ENCODE results near the gene ACBD6.

GRCh38 chr1:180258935-180259334, 243.4 kb downstream of the ACBD6 start:
- TF ChIP-seq CTCF (IDR thresholded peaks at IDR 0.05; ENCODE audit: poor library complexity): no peak
- no peak for TF ChIP-seq EZH2 (IDR thresholded peaks at IDR 0.05; ENCODE audit: borderline replicate concordance)
- TF ChIP-seq EZH2phosphoT487 (IDR thresholded peaks at IDR 0.05; ENCODE audit: low read depth, severe bottlenecking, unreplicated experiment): no peak

All from hepatocyte (in vitro differentiated cells).